Caco-2 (cell line): Measurements from ENCODE around the gene G6PC3. TPM values are rescaled to one million over a fixed set of nuclear protein-coding genes. Genes with fewer than 3 reads are reported as not detected.

Experiments used
- BruUV-seq: library from RNA; stranded (reverse); fragments of 400-500 nt; replicated peaks from 2 replicates; lab custom pipeline; 2021; lab: Mats Ljungman, UMichigan
- CTCF ChIA-PET: fragments of 300-600 bp; sonication (Branson Sonifier 250); formaldehyde crosslinking; loops from one replicate; lab custom pipeline; 2022; ENCODE audit warnings: antibody characterized with exemption; lab: Charles Lee
- POLR2A ChIA-PET: fragments of 300-600 bp; sonication (Branson Sonifier 250); formaldehyde crosslinking; loops from one replicate; lab custom pipeline; 2022; ENCODE audit warnings: antibody characterized with exemption; lab: Charles Lee
- DNase-seq, 2 experiments: peaks; one replicate each; pipeline versions ENCODE4 v3.0.0 to v3.0.0-alpha.2; 2020 to 2022
- H3K27me3 ChIP-seq: replicated peaks from 2 replicates; pipeline ENCODE4 v1.6.0; 2011; ENCODE audit warnings: low read length; ENCODE audit not compliant: control insufficient read depth, insufficient read depth
- H3K36me3 ChIP-seq: 2 replicates; pipeline ENCODE4 v1.5.1; 2011; ENCODE audit warnings: low read length; ENCODE audit not compliant: control insufficient read depth, insufficient read depth
- H3K4me1 ChIP-seq: fragments of 250-450 bp; sonication (Bioruptor Pico); 2 replicates; pipeline ENCODE4 v1.5.1; 2020; ENCODE audit warnings: mild to moderate bottlenecking
- H3K4me3 ChIP-seq: 2 replicates; pipeline ENCODE4 v1.5.1; 2011; ENCODE audit warnings: low read depth, mild to moderate bottlenecking, control low read depth, low read length
- H3K9me3 ChIP-seq: fragments of 250-450 bp; sonication (Bioruptor Pico); 2 replicates; pipeline ENCODE4 v1.5.1; 2020; ENCODE audit warnings: mild to moderate bottlenecking, moderate library complexity
- H3K27ac Mint-ChIP-seq: one replicate; pipeline ENCODE4 v1.8.0; 2022; ENCODE audit warnings: mixed read lengths; ENCODE audit not compliant: unreplicated experiment
- H3K27me3 Mint-ChIP-seq: one replicate; pipeline ENCODE4 v1.8.0; 2022; ENCODE audit warnings: mixed read lengths; ENCODE audit not compliant: insufficient read depth, unreplicated experiment
- H3K36me3 Mint-ChIP-seq: one replicate; pipeline ENCODE4 v1.8.0; 2022; ENCODE audit warnings: mild to moderate bottlenecking, mixed read lengths; ENCODE audit not compliant: insufficient read depth, unreplicated experiment
- H3K4me1 Mint-ChIP-seq: one replicate; pipeline ENCODE4 v1.8.0; 2022; ENCODE audit warnings: low read depth, mixed read lengths; ENCODE audit not compliant: unreplicated experiment
- H3K4me3 Mint-ChIP-seq: one replicate; pipeline ENCODE4 v1.8.0; 2022; ENCODE audit warnings: mild to moderate bottlenecking, moderate library complexity, mixed read lengths; ENCODE audit not compliant: unreplicated experiment
- H3K9me3 Mint-ChIP-seq: one replicate; pipeline ENCODE4 v1.8.0; 2022; ENCODE audit warnings: mixed read lengths; ENCODE audit not compliant: unreplicated experiment
- intact Hi-C: fragments of 100-400 bp; cut with micrococcal nuclease; formaldehyde crosslinking; loops from one replicate; pipeline ENCODE4 v1.10.0; 2022; ENCODE audit not compliant: unreplicated experiment
- total RNA-seq: library from RNA; stranded (reverse); gene quantifications from 2 replicates; pipeline ENCODE4 v1.2.3, GENCODE V29; 2022
- TF ChIP-seq, protein P1 (sequence below), 2 experiments: fragments of 200-600 bp in 1 of 2; IDR thresholded peaks; 1 replicate in 1 of 2; 2 replicates in 1 of 2; pipeline versions ENCODE4 v1.5.1 to v1.8.0; 2011 to 2022; ENCODE audit warnings: antibody characterized with exemption in 1 of 2, control low read depth in 1 of 2, inconsistent platforms in 1 of 2, low read depth in 1 of 2, low read length in 1 of 2, mild to moderate bottlenecking in 1 of 2, moderate library complexity in 1 of 2; ENCODE audit not compliant: insufficient read depth in 1 of 2, severe bottlenecking in 1 of 2, unreplicated experiment in 1 of 2

The G6PC3 gene
- total RNA-seq, 1 experiment from 2014 or later: 60.1 TPM

DNA sequence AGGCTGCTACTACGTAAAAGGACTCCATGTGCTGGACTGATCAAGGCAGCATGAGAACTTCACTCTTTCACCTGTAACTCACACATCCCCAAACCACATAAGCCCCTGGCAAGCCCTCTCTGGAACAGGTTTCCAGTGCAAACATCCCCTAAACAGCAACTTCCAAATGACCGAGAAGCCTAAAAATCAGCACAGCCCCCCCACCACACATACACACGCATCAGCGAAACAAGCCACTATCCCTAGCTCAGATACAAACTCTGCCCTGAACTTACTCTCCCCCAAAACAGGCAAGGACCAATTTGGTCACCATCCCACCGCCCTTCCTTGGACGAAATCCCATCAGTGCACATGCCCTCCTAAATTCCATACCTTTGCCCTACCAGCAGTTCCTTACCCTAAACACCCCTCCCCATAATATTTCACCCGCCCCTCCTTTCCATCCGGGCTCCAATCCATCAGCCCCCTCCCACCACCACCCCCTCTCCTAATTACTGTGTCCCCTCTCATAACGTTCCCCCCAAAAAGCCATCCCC is 4.8 kb upstream of the G6PC3 start:
- Histone ChIP-seq H3K27me3 (no peaks in the 10 kb centered on the region), H3K4me3 (peak overlapping the region; percentile 67), H3K9me3 (no peaks in the 10 kb centered on the region), H3K4me1 (peaks cover 14% of the 10 kb centered on the region), H3K36me3 (no peaks in the 10 kb centered on the region; the same call in 1 of the 2 replicates)
- POLR2A ChIA-PET: interaction anchor here (0.5 to 1.5 kb wide), 9 partner anchors 21 to 438 kb away, joined by 3 to 11 read pairs (median 3); partner anchors contain the start of genes GPATCH8, HDAC5 and TMEM101
- TF ChIP-seq, protein P1, sequence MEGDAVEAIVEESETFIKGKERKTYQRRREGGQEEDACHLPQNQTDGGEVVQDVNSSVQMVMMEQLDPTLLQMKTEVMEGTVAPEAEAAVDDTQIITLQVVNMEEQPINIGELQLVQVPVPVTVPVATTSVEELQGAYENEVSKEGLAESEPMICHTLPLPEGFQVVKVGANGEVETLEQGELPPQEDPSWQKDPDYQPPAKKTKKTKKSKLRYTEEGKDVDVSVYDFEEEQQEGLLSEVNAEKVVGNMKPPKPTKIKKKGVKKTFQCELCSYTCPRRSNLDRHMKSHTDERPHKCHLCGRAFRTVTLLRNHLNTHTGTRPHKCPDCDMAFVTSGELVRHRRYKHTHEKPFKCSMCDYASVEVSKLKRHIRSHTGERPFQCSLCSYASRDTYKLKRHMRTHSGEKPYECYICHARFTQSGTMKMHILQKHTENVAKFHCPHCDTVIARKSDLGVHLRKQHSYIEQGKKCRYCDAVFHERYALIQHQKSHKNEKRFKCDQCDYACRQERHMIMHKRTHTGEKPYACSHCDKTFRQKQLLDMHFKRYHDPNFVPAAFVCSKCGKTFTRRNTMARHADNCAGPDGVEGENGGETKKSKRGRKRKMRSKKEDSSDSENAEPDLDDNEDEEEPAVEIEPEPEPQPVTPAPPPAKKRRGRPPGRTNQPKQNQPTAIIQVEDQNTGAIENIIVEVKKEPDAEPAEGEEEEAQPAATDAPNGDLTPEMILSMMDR (IDR thresholded peaks at IDR 0.05; ENCODE audit: insufficient read depth in 1 of 2, low read depth in 1 of 2, low read length in 1 of 2, severe bottlenecking in 1 of 2, unreplicated experiment in 1 of 2): no peak
- TSS peak; percentile 21 for BruUV-seq
- DNase-seq: no peak
- H3K9me3 Mint-ChIP-seq: no peaks in the 10 kb centered on the region
- no peaks in the 10 kb centered on the region for H3K27me3 Mint-ChIP-seq
- intact Hi-C loops: loop anchor here (1.0 kb wide), 1 partner anchor 58 kb away; the partner anchor contains the start of gene HDAC5
- peaks cover 68% of the 10 kb centered on the region for H3K36me3 Mint-ChIP-seq
- peak overlapping the region; percentile 94 for H3K4me3 Mint-ChIP-seq
- peaks cover 6% of the 10 kb centered on the region for H3K4me1 Mint-ChIP-seq
- CTCF ChIA-PET: interaction anchor here (0.6 to 1.5 kb wide), 4 partner anchors 18 to 122 kb away, joined by 3 to 4 read pairs (median 4); partner anchors contain the start of gene HDAC5
- H3K27ac Mint-ChIP-seq: peak overlapping the region; percentile 90

DNA sequence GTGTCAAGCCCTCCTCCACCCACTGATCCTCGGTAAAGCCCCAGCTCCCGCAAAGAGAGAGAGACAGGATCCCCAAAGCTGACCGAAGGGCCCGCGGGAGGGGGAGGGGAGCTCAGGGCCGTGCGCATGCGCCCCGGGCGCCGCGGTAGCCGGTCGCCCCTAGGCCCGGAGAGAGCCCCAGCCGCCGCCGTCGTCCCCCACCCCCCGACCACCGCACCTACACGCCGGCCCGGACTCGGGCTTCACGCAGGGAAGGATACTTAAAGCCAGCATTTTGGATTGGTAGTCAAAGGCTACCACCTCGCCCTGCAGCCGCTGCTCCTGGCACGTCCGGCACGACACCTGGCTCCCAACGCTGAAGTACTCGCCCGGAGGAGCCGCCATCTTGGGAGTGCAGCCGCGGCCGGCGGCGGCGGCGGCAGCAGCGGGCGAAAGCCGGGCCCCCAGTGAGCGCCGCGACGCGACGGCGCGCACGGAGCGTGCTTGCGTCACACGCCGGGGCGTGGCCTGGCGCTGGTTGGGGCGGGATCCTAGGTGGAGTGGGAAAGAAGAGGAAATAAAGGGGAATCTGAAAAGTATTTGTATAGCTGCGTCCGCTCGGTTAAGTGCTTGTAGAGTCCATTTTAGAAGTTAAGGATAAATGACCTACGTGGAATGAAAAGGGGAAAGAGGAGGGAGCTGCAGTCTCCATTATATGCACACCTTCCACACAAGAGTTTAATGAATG is 4.2 kb upstream of the G6PC3 start, which contains the start of gene LSM12:
TSS of gene LSM12 (minus strand) at position 468 of the 727 bp plus-strand sequence. CDS start at position 384, 84 bp downstream.
- Histone ChIP-seq H3K36me3 (no peaks in the 10 kb centered on the region; the same call in 1 of the 2 replicates), H3K9me3 (no peaks in the 10 kb centered on the region), H3K4me1 (peaks cover 14% of the 10 kb centered on the region), H3K27me3 (no peaks in the 10 kb centered on the region), H3K4me3 (peak within 1 kb of the TSS; percentile 67)
- Mint-ChIP-seq H3K4me3 (peak within 1 kb of the TSS; percentile 94), H3K9me3 (no peaks in the 10 kb centered on the region), H3K4me1 (peaks cover 6% of the 10 kb centered on the region), H3K36me3 (peaks cover 68% of the 10 kb centered on the region), H3K27ac (peak within 1 kb of the TSS; percentile 90), H3K27me3 (no peaks in the 10 kb centered on the region)
- TF ChIP-seq, protein P1 (IDR thresholded peaks at IDR 0.05; ENCODE audit: insufficient read depth in 1 of 2, low read depth in 1 of 2, low read length in 1 of 2, severe bottlenecking in 1 of 2, unreplicated experiment in 1 of 2): no peak
- ChIA-PET POLR2A (interaction anchor here (0.5 to 1.5 kb wide), 12 partner anchors 11 to 519 kb away, joined by 3 to 11 read pairs (median 3); partner anchors contain the start of genes GPATCH8, HDAC5 and TMEM101), CTCF (interaction anchor here (0.6 to 1.5 kb wide), 4 partner anchors 17 to 122 kb away, joined by 3 to 4 read pairs (median 4); partner anchors contain the start of gene HDAC5)
- peak; percentile 93 to 96 for DNase-seq
- intact Hi-C loops: no loop called here
- BruUV-seq: no TSS peak

DNA sequence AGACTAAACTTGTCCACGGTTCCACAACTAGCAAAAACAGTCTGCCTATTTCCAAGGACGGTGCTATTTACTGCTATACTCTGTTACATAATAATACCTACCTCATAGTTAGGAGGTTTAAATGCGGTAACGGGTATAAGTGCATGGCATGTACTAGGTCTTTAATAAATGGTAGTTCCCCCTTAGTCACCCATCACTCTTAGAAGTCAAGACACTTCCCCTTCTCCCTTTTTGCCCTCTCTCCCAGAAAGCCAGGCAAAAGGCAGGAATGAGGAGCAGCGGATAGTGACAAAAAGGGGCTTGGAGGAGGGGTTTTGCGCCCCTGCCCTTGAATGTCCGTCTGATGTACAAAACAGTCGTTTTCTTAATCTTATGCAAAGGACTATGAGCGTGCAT is 3.0 kb upstream of the G6PC3 start:
- Histone ChIP-seq H3K36me3 (no peaks in the 10 kb centered on the region; the same call in 1 of the 2 replicates), H3K9me3 (no peaks in the 10 kb centered on the region), H3K27me3 (no peaks in the 10 kb centered on the region), H3K4me1 (peaks cover 19% of the 10 kb centered on the region), H3K4me3 (no peak overlapping the region)
- TF ChIP-seq, protein P1 (IDR thresholded peaks at IDR 0.05; ENCODE audit: insufficient read depth in 1 of 2, low read depth in 1 of 2, low read length in 1 of 2, severe bottlenecking in 1 of 2, unreplicated experiment in 1 of 2): no peak
- H3K27ac Mint-ChIP-seq: no peak overlapping the region
- no peaks in the 10 kb centered on the region for H3K27me3 Mint-ChIP-seq
- peaks cover 15% of the 10 kb centered on the region for H3K4me1 Mint-ChIP-seq
- intact Hi-C loops: no loop called here
- CTCF ChIA-PET: interaction anchor here (0.6 kb wide), 1 partner anchor 564 kb away, joined by 12 read pairs; no protein-coding TSS in a partner anchor
- no peaks in the 10 kb centered on the region for H3K9me3 Mint-ChIP-seq
- BruUV-seq: no TSS peak
- POLR2A ChIA-PET: no interaction called here
- H3K36me3 Mint-ChIP-seq: peaks cover 57% of the 10 kb centered on the region
- no peak for DNase-seq
- H3K4me3 Mint-ChIP-seq: peak overlapping the region; percentile 94
